IPS DF 4.7 (cell line): ENCODE measurements around the gene MGAT3.
"Not testable (repeated sequence)": the region's sequence is repeated elsewhere in the genome, so short reads cannot be mapped to it uniquely, and the experiment has no call there.

Experiments
- DNase-seq: peaks from one replicate; pipeline ENCODE4 v3.0.0-alpha.2; 2013; ENCODE audit warnings: low spot score; ENCODE audit errors: extremely low read depth

Gene MGAT3

GRCh38 chr22:39456522-39457197, at the start of gene MGAT3:
TSS of gene MGAT3 (plus strand) at chr22:39457012. CDS start at chr22:39487348, 30,336 bp downstream.
- DNase-seq, result no peak

GRCh38 chr22:39408173-39408572, 48.6 kb upstream of the MGAT3 start:
- no peak for DNase-seq

- no peak for DNase-seq
Measured at GRCh38 chr22:39408807-39409206, 48.0 kb upstream of the MGAT3 start.

GRCh38 chr22:39409516-39410029, 47.2 kb upstream of the MGAT3 start:
- DNase-seq, result no peak

GRCh38 chr22:39410264-39410663, 46.5 kb upstream of the MGAT3 start:
- no peak for DNase-seq

GRCh38 chr22:39411828-39412365, 44.9 kb upstream of the MGAT3 start:
- not testable (repeated sequence) for DNase-seq

GRCh38 chr22:39413204-39413603, 43.6 kb upstream of the MGAT3 start:
- not testable (repeated sequence) for DNase-seq

GRCh38 chr22:39414377-39414776, 42.4 kb upstream of the MGAT3 start:
- no peak for DNase-seq

- no peak for DNase-seq
Measured at GRCh38 chr22:39414886-39415285, 41.9 kb upstream of the MGAT3 start.

- no peak for DNase-seq
Measured at GRCh38 chr22:39415506-39415905, 41.3 kb upstream of the MGAT3 start.

- no peak for DNase-seq
Measured at GRCh38 chr22:39416319-39416718, 40.5 kb upstream of the MGAT3 start.

- no peak for DNase-seq
Measured at GRCh38 chr22:39417641-39418040, 39.2 kb upstream of the MGAT3 start.

- no peak for DNase-seq
Measured at GRCh38 chr22:39418696-39419095, 38.1 kb upstream of the MGAT3 start.

GRCh38 chr22:39419096-39419495, 37.7 kb upstream of the MGAT3 start:
- DNase-seq, result no peak

GRCh38 chr22:39419911-39420310, 36.9 kb upstream of the MGAT3 start:
- DNase-seq, result no peak

GRCh38 chr22:39421691-39422090, 35.1 kb upstream of the MGAT3 start:
- DNase-seq, result no peak

- DNase-seq, result no peak
Measured at GRCh38 chr22:39422101-39422500, 34.7 kb upstream of the MGAT3 start.

- no peak for DNase-seq
Measured at GRCh38 chr22:39422721-39423120, 34.1 kb upstream of the MGAT3 start.

- DNase-seq, result no peak
Measured at GRCh38 chr22:39423976-39424375, 32.8 kb upstream of the MGAT3 start.

- DNase-seq, result no peak
Measured at GRCh38 chr22:39426380-39427043, 30.3 kb upstream of the MGAT3 start.

GRCh38 chr22:39427751-39428596, 28.8 kb upstream of the MGAT3 start:
- no peak for DNase-seq
